COR-L47 (cell line): ENCODE data around the gene B4GALT2.

ENCODE experiments used
- DNase-seq: peaks from one replicate; lab custom pipeline; 2025; lab: John Stamatoyannopoulos, UW

Gene B4GALT2

GRCh38 chr1:43984855-43985254, 5.8 kb downstream of the B4GALT2 start:
- no peak for DNase-seq

- no peak for DNase-seq
Observed at GRCh38 chr1:43985984-43986595, 7.1 kb downstream of the B4GALT2 start.

GRCh38 chr1:43986712-43987111, 7.7 kb downstream of the B4GALT2 start:
- no peak for DNase-seq

- DNase-seq = no peak
Observed at GRCh38 chr1:43987159-43987902, 8.3 kb downstream of the B4GALT2 start.

- no peak for DNase-seq
Observed at GRCh38 chr1:43990271-43991199, 11.5 kb downstream of the B4GALT2 start.

- no peak for DNase-seq
Observed at GRCh38 chr1:43991200-43991475, 12.1 kb downstream of the B4GALT2 start.

- DNase-seq = peak; percentile 37
Observed at GRCh38 chr1:43991476-43992231, 12.6 kb downstream of the B4GALT2 start, which contains the start of gene CCDC24. Gene CCDC24, plus strand, starts transcription at chr1:43991599. Its CDS starts 280 bp downstream, at chr1:43991879.

- no peak for DNase-seq
Observed at GRCh38 chr1:43992232-43992995, 13.4 kb downstream of the B4GALT2 start.

- no peak for DNase-seq
Observed at GRCh38 chr1:43993206-43993914, 14.3 kb downstream of the B4GALT2 start.

- DNase-seq = no peak
Observed at GRCh38 chr1:43994071-43994470, 15.1 kb downstream of the B4GALT2 start.

- no peak for DNase-seq
Observed at GRCh38 chr1:43994794-43995790, 16.1 kb downstream of the B4GALT2 start.

- no peak for DNase-seq
Observed at GRCh38 chr1:43995984-43996732, 17.1 kb downstream of the B4GALT2 start.

- no peak for DNase-seq
Observed at GRCh38 chr1:43996733-43997115, 17.7 kb downstream of the B4GALT2 start.

- no peak for DNase-seq
Observed at GRCh38 chr1:43997295-43997999, 18.4 kb downstream of the B4GALT2 start.

GRCh38 chr1:43998000-43998378, 19.0 kb downstream of the B4GALT2 start:
- no peak for DNase-seq

GRCh38 chr1:43999455-43999854, 20.4 kb downstream of the B4GALT2 start:
- no peak for DNase-seq

GRCh38 chr1:44000122-44000665, 21.2 kb downstream of the B4GALT2 start:
- no peak for DNase-seq

GRCh38 chr1:44002165-44002564, 23.2 kb downstream of the B4GALT2 start:
- DNase-seq = no peak
